Upper lobe of left lung (tissue), 4 donors: ENCODE data around the gene GALNT15.

Source experiments
- CTCF ChIP-seq, 6 experiments: fragments of 450-650 bp in 4 of 6; fragments of 200-600 bp in 2 of 6; sonication (generic) in 2 of 6; IDR thresholded peaks; one replicate each; pipeline ENCODE4 v1.5.1; 2016 to 2019; ENCODE audit warnings: antibody characterized with exemption in 6 of 6
- POLR2A ChIP-seq, 4 donors: fragments of 450-650 bp; IDR thresholded peaks; one replicate each; pipeline ENCODE4 v1.5.1; 2016 to 2017; ENCODE audit warnings: antibody characterized with exemption in 4 of 4, mild to moderate bottlenecking in 2 of 4

GRCh38 chr3:16137977-16138376 lies 36.5 kb upstream of the GALNT15 start:
- TF ChIP-seq POLR2A (IDR thresholded peaks at IDR 0.05) (no peak), CTCF (IDR thresholded peaks at IDR 0.05) (no peak)
